ENCODE measurements around the gene RPL13A.

RPL13A gene

DNA sequence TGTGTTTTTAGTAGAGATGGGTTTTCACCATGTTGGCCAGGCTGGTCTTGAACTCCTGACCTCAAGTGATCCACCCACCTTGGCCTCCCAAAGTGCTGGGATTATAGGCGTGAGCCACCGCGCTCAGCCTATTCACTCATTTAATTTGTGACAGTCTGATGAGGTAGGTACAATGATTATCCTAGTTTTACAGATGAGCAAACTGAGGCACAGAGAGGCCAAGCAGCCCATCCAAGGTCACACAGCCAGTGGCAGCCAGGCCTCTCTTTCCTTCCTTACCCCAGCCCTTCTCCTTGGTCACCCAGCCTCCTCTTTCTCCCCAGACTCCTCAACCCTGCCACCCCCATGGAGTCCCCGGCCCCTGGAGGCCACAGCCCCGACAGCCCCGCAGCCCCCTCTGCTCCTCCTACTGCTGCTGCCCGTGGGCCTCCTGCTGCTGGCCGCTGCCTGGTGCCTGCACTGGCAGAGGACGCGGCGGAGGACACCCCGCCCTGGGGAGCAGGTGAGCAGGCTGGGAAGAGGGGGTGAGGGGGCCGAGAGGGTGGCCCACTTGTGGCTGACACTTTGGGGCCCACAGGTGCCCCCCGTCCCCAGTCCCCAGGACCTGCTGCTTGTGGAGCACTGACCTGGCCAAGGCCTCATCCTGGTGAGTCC lies 7.3 kb upstream of the RPL13A start:
- TF ChIP-seq, protein P1, sequence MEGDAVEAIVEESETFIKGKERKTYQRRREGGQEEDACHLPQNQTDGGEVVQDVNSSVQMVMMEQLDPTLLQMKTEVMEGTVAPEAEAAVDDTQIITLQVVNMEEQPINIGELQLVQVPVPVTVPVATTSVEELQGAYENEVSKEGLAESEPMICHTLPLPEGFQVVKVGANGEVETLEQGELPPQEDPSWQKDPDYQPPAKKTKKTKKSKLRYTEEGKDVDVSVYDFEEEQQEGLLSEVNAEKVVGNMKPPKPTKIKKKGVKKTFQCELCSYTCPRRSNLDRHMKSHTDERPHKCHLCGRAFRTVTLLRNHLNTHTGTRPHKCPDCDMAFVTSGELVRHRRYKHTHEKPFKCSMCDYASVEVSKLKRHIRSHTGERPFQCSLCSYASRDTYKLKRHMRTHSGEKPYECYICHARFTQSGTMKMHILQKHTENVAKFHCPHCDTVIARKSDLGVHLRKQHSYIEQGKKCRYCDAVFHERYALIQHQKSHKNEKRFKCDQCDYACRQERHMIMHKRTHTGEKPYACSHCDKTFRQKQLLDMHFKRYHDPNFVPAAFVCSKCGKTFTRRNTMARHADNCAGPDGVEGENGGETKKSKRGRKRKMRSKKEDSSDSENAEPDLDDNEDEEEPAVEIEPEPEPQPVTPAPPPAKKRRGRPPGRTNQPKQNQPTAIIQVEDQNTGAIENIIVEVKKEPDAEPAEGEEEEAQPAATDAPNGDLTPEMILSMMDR (conservative IDR thresholded peaks at IDR 0.05): no peak
- no peak overlapping the region for H3K27ac ChIP-seq

DNA sequence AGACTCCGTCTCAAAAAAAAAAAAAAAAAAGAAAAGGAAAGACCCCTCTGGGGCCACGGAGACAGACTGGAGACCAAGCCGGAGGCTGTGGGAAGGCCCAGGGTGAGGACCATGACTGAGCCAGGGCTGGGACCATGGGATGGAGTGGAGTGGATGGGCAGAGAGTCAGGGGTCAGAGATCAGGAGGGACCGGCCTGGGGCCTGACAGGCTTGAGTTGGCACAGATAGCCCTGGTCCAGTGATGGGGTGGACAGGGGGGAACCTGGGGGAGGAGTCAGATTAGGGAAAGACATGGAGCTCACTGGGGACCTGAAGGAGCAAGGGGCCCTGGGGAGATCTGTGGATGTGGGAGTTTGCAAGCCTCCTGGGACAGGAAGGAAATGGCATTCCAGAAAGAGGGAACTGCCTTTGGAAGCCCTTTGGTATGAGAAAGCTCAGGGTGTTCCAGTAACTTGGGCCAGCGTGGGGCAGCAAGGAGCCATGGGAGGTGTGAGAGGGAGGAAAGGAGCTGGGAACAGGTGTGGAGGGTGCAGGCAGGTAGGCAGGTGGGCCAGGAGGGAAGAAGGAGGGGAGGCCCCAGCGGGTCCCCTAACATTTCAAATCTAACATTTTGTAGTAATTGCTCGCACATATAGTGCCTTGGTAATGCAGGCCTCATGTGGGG lies 6.3 kb upstream of the RPL13A start:
- H3K27ac ChIP-seq: no peak overlapping the region
- TF ChIP-seq, protein P1 (conservative IDR thresholded peaks at IDR 0.05): no peak

DNA sequence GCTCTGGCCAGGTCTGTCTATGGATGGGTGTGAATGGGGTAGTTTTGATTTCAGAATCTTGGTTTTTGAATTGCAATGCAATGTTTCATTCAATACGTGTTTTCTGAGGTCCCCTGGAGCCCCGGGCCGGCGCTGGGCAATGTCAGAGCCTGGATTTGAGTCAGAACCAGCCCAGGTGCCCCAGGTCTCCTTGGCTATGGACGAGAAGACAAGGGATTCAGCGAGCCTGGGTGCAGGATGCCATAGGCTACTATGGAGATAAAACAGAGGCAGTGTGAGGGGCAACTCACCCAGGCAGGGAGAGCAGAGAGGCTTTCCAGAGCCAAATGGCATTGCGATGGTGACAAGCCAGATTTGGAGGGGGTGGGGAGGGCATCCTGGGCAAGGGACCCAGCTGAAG lies 1.2 kb upstream of the RPL13A start:
- TF ChIP-seq, protein P1 (conservative IDR thresholded peaks at IDR 0.05): no peak

DNA sequence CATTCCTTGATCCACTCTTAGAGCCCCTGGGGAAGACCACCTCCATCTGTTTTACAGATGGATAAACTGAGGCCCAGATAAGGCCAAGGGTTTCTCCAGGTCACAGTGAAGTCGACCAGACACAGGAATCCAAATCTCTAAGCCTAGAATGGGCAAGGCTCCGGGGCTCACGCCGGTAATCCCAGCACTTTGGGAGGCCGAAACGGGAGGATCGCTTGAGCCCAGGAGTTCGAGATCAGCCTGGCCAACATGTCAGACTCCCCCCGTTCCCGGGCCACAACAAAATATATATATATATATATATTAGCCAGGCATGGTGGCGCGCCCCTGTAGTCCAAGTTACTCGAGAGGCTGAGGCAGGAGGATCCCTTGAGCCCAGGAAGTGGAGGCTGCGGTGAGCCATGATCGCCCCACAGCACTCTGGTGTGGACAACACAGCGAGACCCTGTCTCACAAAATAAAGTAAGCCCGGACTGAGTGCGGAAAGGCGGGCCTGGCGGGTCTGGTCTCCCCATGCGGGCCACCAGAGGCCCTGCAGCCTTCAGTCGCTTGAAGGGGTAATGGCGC lies 615 bp upstream of the RPL13A start:
- TF ChIP-seq, protein P1 (conservative IDR thresholded peaks at IDR 0.05): no peak
- peak overlapping the region; percentile 96 for H3K27ac ChIP-seq

More for the DNA sequence above, 1.2 kb upstream of the RPL13A start:
- no peak overlapping the region; the same call in 1 of the 2 replicates for H3K27ac ChIP-seq

DNA sequence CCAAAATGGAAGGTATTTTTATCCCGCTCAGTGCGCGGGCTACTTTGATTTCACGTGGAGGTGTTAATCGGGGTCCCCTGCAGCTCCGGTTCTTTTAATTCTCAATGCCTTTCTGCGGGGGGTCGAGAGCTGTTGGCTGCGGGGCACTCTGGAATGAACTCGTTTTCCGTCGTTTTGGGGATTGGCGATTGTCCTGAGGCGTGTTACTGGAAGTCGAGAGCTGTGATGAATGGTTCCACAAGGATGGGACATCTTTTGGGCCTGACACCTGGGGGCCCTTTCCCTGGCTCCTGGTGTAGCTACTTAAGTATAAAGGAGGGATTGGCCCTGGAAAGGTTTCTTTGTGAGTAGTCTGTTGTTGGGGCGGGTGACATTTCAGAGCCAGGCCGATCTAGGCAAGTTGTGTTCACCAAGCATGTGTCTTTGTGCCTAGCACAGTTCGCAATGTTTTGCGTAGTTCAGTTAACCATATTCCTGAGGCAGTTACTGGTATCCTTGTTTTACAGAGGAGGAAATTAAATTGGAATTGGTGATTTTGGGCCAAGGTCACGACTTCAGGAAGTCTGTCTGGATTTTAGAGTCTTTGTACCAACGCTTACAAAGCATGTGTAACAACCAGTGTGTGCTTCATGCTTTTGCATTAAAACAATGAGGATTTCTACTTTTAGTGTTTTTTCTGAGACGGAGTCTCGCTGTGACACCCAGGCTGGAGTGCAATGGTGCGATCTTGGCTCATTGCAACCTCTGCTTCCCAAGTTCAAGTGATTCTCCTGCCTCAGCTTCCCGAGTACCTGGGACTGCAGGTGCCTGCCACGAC lies 846 bp downstream of the RPL13A start:
- TF ChIP-seq, protein P1 (conservative IDR thresholded peaks at IDR 0.05): no peak
- peak overlapping the region; percentile 96 for H3K27ac ChIP-seq

DNA sequence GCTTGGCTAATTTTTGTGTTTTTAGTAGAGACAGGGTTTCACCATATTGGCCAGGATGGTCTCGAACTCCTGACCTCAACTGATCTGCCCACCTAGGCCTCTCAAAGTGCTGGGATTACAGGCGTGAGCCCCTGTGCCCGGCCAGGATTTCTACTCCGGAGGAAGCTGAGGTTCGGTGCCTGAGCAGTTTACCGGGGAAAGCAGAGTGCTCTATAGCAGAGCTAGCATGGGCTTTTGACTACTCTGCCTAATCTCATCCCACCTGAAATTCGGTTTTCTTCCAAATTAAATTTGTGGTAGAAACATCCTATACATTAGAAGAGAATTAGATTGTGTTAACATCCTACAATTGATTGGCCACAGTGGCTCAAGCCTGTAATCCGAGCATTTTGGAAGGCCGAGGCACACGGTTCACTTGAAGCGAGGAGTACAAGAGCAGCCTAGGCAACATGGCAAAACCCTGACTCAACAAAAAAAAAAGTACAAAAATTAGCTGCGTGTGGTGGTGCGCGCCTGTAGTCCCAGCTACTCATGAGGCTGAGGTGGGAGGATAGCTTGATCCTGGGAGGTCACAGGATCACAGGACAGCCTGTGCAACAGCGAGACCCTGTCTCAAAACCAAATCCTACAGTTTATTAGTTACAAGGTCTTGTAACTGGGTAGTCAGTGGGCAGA lies 1.6 kb downstream of the RPL13A start:
- TF ChIP-seq, protein P1 (conservative IDR thresholded peaks at IDR 0.05): no peak
- peak overlapping the region; percentile 96 for H3K27ac ChIP-seq
